GM19455 (cell line): ENCODE results near the gene TMEM107.
"Not testable (repeated sequence)": the region's sequence is repeated elsewhere in the genome, so short reads cannot be mapped to it uniquely, and the experiment has no call there.

Source experiments
- ATAC-seq: cut with Tn5 transposase; IDR thresholded peaks from one replicate; pipeline ENCODE4 v1.9.1; 2021; ENCODE audit not compliant: unreplicated experiment

TMEM107 gene

GRCh38 chr17:8176197-8176940, at the start of gene TMEM107:
Gene TMEM107, minus strand, starts transcription at chr17:8176380. Its CDS starts 94 bp downstream, at chr17:8176286.
- ATAC-seq, result peak; percentile 39

GRCh38 chr17:8224891-8225812, 49.0 kb upstream of the TMEM107 start:
- no peak for ATAC-seq

DNA sequence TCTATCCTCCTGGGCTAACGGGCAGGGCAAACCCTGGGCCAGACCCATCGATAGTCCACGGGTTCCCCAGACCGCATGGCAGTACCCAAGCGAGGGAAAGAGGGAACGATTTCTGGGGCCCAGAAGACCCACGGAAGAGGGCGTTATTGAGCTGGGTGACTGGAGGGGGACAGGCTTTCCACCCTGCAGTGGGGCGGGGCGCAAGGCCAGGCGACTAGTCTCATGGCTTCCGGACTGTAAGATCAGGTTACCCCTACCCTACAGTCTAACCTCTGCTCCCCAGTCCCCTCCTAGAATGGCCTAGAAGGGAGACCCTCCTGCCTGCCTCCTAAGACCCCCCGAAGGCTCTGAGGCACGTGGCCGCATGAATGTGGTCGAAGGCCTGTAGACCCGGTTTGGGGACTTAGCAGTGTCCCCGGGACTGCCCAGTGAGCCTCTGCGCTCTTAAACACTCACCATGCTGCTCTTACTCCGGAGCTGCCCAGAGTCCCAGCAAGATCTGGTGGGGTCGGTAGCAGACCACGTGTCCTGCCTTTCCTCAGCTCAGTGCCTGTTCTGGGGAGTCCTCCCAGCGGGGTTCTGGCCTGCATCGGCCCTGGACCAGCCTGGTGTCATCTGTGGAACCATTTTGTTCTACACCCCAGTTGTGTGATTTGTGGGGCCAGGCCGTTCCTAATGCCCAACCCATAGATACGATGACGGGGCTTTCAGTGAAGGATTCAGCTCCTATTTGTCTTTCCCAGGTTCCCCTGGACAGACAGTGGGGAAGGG, 47.4 kb upstream of the TMEM107 start:
- ATAC-seq, result peak; percentile 8

GRCh38 chr17:8222630-8223355, 46.6 kb upstream of the TMEM107 start:
- ATAC-seq, result peak; percentile 30

DNA sequence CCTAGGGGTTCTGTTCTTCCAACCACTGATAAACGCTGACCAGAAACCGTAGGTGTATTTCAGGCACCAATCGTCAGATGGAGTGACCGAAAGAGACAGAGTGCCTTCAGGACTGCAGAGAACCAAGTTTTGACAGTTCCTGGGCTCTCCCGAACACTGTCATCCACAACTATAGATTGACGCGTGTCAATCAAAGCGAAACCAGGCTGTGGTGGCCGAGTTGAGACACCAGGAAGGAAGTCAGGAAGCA, 46.1 kb upstream of the TMEM107 start:
- no peak for ATAC-seq

DNA sequence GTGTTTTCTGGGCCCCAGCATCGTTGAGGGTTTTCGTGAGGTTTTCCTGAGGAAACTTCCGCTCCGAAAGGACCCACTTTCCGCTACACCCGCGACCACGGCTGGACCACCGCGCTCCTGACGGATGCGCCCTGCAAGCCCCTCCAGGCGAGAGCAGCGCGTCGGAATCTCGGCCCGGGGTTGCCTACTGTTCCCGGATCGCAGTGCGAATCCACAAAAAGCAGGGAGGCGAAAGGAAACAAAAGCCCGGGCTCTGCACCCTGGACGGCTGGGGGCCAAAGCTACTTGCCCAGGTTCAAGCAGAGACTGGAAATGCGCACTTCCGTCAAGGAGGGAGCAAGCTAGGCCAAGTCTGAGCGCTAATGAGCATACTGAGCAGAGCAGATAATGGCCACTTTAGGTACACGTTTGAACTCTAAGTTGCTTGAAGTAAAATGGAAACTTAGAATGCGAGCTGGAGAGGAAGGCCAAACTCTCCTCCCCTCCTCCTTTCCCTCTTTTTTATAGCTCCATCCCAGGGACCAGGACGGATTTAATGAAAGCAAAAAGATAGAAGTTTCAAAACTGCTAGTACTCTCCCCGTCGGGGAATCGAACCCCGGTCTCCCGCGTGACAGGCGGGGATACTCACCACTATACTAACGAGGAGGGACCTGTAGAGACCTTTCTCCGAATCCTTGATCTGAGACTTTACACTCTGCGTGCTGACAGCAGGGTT, 45.6 kb upstream of the TMEM107 start:
- peak; percentile 33 for ATAC-seq

GRCh38 chr17:8220783-8221662, 44.8 kb upstream of the TMEM107 start:
- no peak for ATAC-seq

- ATAC-seq, result not testable (repeated sequence)
Observed at GRCh38 chr17:8214000-8214399, 37.8 kb upstream of the TMEM107 start.

- no peak for ATAC-seq
Observed at GRCh38 chr17:8212312-8213180, 36.4 kb upstream of the TMEM107 start.

- ATAC-seq, result no peak
Observed at GRCh38 chr17:8210761-8211458, 34.7 kb upstream of the TMEM107 start.

DNA sequence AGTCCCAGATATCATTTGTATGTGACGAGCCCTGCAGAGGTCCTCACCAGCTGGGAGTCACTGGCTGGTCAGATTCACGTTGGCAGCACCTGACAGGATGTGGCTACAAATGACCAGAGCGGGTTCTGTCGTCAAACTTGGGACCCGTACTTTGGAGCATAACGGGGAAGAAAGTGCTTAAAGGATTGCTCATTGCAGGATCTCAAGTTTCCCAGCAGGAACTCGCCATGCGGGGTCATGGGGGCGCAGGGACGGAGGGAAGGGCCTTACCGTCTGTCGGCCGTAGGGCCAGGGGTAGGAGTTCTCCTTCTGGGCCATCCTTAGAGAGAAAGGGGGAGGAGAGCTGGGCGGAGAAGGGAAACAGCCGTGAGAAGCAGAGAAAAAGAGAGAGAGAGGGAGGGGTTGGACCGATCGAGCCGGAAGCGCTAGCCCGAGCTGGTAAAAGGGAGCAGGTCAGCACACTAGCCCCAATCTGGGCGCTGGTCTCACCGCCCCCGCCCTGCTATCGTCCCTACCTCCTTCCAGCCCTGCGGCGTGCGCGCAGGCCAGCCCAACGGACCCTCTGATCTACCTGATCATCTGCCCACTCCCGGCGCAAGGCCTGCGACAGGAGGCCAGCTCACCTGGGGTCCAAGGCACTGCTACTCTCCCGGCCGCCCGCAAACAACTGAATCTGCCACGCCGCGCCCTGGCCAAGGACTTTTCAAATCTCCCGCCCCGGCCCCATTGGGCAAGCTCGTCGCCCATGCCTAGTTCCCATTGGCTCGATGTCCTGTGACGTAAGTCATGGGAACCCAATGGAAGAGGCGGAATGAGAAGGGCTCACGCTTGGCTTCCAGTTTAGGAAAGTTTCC, 34.0 kb upstream of the TMEM107 start, which contains the start of gene AURKB:
TSS of gene AURKB (minus strand) at position 669 of the 854 bp plus-strand sequence. CDS start at position 318, 351 bp downstream.
- peak; percentile 82 for ATAC-seq

- no peak for ATAC-seq
Observed at GRCh38 chr17:8206536-8206935, 30.4 kb upstream of the TMEM107 start.

GRCh38 chr17:8204761-8205555, 28.8 kb upstream of the TMEM107 start:
- no peak for ATAC-seq

- ATAC-seq, result peak; percentile 28
Observed at GRCh38 chr17:8192070-8192815, 16.1 kb upstream of the TMEM107 start.

- no peak for ATAC-seq
Observed at GRCh38 chr17:8190506-8190905, 14.3 kb upstream of the TMEM107 start.
